GM21447 (cell line): ENCODE measurements around the gene NTSR2.

ENCODE experiments used
- ATAC-seq: cut with Tn5 transposase; IDR thresholded peaks from one replicate; pipeline ENCODE4 v1.9.1; 2021; ENCODE audit not compliant: unreplicated experiment

The NTSR2 gene, protein sequence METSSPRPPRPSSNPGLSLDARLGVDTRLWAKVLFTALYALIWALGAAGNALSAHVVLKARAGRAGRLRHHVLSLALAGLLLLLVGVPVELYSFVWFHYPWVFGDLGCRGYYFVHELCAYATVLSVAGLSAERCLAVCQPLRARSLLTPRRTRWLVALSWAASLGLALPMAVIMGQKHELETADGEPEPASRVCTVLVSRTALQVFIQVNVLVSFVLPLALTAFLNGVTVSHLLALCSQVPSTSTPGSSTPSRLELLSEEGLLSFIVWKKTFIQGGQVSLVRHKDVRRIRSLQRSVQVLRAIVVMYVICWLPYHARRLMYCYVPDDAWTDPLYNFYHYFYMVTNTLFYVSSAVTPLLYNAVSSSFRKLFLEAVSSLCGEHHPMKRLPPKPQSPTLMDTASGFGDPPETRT

DNA sequence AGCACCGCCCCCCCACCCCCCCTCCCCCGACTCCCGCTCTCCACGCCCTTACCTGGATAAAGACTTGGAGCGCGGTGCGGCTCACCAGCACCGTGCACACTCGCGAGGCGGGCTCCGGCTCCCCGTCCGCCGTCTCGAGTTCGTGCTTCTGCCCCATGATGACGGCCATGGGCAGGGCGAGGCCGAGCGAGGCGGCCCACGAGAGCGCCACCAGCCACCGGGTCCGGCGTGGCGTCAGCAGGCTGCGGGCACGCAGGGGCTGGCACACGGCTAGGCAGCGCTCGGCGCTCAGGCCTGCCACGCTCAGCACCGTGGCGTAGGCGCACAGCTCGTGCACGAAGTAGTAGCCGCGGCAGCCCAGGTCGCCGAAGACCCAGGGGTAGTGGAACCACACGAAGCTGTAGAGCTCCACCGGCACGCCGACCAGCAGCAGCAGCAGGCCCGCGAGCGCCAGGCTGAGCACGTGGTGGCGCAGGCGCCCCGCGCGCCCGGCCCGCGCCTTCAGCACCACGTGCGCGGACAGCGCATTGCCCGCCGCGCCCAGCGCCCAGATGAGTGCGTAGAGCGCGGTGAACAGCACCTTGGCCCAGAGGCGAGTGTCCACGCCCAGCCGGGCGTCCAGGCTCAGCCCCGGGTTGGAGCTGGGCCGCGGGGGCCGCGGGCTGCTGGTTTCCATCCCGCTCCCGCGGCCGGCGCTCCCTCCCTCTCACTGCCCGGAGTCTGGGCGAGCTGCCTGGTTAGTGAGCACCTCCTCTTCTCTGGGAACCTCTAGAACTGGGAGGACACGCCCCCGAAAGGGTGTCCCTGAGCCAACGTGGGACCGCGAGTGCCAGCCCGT is at the start of gene NTSR2:
TSS of gene NTSR2 (minus strand) at position 742 of the 838 bp plus-strand sequence. CDS start at position 676, 66 bp downstream.
- ATAC-seq: no peak

GRCh38 chr2:11719230-11719977 is 49.4 kb upstream of the NTSR2 start:
- no peak for ATAC-seq

DNA sequence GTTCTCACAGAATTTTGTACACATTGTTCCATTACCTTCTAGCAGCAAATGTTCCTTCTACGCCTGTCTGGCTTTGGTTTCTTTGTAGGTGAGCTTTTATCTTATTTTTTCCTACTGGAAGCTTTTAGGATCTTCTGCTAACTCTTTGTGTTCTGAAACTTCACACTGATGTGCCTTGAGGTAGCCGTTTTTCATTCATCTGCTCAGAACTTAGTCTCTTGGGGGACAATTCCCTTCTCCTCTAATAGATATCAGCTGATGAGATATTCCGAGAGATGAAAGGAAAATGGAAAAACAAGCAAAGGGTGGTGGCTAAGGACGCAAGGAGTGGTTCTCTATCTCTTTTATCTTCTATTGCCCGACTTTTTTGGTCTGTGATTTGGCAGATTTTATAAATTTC is 48.6 kb upstream of the NTSR2 start:
- no peak for ATAC-seq

DNA sequence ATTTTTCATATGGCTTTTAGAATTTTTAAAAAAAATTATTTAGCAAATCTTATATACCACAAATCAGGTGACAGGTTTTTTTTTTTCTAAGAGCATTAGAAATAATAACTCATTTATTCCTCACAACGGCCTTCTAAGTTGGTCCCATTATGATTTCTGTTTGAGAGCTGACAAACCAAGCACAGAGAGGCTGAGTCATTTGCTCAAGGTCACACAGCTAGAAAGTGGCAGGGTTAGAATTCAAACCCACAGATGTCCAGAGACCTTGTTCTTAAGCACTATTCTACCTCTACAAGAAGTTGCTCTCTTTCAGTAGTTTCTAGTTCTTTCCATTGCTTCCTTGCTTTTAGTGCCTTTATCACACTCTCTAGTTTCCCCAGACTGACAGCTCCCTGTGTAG is 47.6 kb upstream of the NTSR2 start:
- no peak for ATAC-seq

DNA sequence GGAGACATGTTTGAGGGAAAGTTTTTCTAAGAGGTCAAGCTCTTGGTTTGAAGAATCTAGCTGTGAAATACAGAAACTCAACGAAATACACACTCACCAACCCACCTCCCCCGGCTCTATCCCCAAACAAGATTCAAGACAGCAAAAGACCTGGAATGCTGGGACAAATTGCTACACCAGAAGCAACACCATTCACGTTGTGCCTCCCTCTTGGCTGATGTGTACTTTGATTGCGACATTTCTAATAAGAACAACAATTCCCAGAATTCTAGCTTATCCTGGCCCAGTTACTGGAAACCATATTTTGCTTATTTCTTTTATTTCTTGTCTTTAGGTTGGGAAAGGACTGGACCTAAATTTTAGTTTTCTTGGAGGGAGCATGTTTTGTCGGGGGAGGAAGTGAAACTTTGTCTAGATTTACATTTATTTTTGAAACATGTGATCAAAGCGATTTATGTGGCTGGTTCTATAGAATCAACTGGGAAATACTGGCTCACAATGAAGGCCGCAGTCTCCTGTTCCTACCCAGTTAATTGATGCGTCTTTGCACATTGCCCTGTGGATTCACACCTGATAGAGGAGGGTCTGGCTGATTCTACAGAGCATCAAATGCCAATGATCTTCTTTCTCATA is 46.8 kb upstream of the NTSR2 start:
- ATAC-seq: no peak

- ATAC-seq: no peak
Measured at GRCh38 chr2:11715987-11716652, 46.1 kb upstream of the NTSR2 start.

- no peak for ATAC-seq
Measured at GRCh38 chr2:11713815-11714214, 43.8 kb upstream of the NTSR2 start.

DNA sequence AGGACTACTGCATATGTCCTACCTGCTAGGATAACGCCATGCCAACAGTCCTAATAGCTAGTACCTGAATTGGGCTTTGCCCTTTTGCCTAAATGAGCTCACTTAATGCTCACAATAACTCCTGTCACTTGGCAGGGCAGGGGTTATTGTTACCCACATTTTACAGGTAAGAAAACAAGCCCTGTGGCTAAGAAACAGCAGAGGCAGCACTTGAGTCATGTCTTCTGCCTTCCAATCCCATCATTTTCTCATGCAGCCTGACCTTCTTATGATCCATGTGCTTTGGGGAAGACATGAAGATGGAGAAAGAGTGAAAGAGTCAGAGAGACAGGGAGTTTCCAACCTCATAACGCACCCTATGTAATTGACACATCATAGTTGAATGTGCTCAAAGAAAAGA is 42.9 kb upstream of the NTSR2 start:
- no peak for ATAC-seq

GRCh38 chr2:11711751-11712150 is 41.8 kb upstream of the NTSR2 start:
- no peak for ATAC-seq

DNA sequence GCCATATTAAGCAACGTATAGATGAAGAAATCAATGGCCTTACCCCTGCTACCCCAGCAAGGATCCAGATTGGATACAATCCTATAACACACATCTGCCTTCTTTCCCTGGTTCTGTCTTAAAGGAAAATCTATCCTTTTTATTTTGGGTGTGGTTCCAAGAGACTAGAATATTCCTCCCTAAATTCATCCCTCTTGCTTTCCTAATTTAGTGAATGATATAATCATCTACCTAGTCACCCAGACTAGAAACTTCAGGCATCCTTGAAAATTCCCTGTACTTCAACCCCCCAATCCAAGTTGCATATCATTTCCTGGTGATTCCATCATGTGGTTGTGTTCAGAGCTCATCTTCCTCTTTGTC is 41.3 kb upstream of the NTSR2 start:
- ATAC-seq: no peak

DNA sequence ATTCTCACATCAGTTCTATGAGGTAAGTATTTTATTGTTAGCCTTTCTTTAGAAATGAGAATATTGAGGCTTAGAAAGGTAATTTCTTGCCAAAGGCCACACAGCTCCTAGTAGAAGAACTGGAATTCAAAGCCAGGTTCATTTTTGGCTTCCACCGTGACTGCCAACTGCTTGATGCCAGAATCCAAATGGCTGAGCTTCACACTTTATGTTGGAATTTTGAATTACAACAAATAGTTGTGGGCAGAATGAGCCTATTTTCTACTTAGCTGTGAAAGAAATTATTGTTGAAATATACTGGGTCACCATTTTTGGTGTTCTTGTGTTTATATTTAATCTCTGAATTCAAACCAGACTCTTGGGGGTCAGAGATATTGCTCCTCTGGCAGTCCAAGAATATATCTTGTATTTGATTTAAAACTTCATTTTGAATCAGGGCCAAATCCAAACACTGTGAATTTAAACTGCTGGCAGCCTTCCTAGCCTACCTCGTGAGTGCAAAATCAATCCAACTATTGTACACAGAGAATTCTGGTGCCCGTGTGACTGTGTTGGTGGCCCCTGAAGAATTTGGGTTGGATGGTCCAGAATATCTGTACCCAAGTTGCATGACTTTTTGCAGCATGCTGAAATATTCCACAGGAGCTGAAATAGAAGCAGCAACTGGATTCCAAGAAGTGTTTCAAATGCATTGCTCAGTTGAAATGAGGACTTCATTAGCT is 40.8 kb upstream of the NTSR2 start:
- no peak for ATAC-seq

DNA sequence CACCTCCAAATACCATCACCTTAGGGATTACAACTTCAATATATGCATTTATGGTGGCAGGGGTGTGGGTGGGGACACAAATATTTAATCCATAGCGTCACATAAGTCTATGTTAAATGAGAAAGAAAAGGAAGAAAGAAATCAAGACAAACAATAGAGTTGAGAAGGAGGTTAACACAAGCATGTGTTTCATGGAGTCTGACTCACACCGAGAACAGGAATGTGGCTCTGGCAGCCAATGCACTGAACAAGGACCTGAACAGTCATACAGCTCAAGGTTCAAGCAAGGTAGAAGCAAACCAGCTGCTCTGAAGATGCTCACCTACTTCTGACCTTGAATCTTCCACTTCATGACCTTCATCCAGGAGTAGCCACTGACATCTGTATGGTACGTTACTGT is 40.2 kb upstream of the NTSR2 start:
- ATAC-seq: no peak

GRCh38 chr2:11709293-11709692 is 39.3 kb upstream of the NTSR2 start:
- no peak for ATAC-seq

DNA sequence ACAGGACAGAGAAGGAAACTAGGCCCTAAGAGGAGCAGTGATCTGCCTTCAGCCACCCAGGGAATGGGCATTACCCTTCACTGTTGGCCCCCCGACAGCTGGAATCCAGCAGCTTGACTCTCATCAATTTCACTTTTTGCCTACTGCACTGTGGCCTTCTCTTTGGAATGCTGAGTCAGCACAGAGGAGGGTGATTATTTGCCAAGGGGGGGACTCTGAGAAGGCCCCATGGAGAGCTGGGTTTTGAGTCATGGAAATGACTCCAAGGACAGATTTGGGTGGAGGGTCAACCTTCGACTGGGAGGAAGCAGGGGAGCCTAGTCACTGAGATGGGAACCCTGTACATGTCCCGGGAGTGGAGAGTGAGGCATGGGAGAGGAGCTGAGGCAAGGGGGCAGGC is 38.1 kb upstream of the NTSR2 start:
- no peak for ATAC-seq

DNA sequence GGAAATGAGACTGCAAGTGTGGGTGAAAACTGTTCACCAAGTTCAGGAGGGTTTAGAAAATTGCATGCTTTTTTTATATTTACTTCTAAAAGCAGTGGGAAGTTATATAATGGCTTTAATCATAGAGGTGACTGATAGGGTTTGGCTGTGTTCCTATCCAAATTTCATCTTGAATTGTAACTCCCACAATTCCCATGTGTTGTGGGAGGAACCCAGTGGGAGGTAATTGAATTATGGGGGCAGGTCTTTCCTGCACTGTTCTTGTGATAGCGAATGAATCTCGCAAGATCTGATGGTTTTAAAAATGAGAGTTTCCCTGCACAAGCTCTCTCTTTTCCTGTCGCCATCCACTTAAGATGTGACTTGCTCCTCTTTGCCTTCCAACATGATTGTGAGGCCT is 35.7 kb upstream of the NTSR2 start:
- no peak for ATAC-seq

DNA sequence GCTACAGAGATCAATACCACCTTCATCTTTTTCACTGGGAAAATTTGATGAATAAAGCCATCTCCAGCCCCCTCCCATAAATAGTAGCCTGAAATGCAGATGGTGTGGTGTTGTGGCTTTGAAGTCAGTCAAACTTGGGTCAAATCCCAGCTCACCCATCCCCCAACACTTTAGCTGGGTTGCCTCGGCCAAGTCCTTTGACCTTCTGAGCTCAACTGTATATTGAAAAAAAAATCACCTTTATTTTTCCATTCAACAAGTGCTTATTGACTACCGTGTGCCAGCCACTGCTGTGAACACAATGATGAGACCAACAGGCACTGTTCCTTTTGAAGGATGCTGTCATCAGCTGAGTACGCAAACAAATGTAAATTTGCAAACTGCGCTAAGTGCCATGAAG is 35.1 kb upstream of the NTSR2 start:
- no peak for ATAC-seq

DNA sequence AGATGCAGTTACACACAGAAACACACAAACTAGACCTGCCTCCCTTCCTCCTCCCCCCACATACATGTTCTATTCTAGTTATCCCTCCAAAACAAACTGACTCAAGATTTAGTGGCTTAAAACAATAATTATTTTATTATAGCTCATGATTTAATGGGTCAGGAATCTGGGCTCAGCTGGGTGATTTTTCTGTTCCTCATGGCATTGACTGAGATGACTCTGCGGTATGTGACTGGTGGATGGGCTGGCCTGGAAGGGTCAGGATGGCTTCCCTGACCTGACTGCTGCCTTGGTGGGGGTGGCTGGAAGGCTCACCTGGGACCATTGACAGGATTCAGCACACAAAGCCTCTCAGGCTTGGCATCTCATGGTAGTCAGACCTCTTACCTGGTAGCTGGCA is 33.7 kb upstream of the NTSR2 start:
- no peak for ATAC-seq

DNA sequence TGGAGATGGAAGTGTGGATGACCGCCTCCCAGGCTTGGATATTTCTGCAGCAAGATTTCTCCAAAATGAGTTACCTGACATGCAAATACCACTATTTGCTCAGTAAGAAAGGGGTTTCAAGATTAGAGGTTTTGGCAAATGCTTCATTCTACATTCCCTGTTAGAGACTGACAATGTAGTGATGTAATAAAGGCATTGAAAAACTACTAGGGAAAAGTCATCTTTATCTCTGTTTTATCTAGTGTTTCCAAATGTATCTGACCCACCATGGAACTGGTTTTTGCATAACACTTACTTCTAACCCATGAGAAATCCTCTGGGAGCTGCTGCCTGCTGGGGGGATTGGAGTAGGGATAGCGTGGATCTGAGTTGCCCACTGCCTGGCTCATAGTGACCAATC is 33.0 kb upstream of the NTSR2 start:
- ATAC-seq: no peak

- no peak for ATAC-seq
Measured at GRCh38 chr2:11701751-11702301, 31.8 kb upstream of the NTSR2 start.

DNA sequence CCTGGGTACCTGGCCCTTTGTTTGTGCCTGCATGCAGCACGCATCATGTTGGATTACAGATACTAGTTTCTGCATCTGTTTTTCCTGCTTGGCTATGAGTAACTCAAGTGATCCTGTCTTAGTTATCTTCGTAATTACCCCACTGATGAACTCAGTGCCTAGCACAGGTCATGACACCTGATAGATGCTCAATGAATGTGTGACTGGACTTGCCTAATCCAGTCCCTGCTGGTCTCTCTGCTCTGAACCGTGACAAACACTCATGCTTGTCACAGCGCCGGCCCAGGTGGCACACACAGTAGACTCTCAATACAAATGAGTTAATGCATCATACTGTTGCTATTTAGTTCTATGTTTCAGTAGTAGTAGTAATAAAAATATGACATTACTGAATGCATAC is 31.2 kb upstream of the NTSR2 start:
- no peak for ATAC-seq
